Iris pigment epithelial cell (primary cell): Measurements from ENCODE around the gene ABHD15.

Experiments
- DNase-seq: peaks from one replicate; pipeline ENCODE4 v3.0.0-alpha.2; 2011; ENCODE audit warnings: low read depth

Gene ABHD15, protein sequence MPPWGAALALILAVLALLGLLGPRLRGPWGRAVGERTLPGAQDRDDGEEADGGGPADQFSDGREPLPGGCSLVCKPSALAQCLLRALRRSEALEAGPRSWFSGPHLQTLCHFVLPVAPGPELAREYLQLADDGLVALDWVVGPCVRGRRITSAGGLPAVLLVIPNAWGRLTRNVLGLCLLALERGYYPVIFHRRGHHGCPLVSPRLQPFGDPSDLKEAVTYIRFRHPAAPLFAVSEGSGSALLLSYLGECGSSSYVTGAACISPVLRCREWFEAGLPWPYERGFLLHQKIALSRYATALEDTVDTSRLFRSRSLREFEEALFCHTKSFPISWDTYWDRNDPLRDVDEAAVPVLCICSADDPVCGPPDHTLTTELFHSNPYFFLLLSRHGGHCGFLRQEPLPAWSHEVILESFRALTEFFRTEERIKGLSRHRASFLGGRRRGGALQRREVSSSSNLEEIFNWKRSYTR

DNA sequence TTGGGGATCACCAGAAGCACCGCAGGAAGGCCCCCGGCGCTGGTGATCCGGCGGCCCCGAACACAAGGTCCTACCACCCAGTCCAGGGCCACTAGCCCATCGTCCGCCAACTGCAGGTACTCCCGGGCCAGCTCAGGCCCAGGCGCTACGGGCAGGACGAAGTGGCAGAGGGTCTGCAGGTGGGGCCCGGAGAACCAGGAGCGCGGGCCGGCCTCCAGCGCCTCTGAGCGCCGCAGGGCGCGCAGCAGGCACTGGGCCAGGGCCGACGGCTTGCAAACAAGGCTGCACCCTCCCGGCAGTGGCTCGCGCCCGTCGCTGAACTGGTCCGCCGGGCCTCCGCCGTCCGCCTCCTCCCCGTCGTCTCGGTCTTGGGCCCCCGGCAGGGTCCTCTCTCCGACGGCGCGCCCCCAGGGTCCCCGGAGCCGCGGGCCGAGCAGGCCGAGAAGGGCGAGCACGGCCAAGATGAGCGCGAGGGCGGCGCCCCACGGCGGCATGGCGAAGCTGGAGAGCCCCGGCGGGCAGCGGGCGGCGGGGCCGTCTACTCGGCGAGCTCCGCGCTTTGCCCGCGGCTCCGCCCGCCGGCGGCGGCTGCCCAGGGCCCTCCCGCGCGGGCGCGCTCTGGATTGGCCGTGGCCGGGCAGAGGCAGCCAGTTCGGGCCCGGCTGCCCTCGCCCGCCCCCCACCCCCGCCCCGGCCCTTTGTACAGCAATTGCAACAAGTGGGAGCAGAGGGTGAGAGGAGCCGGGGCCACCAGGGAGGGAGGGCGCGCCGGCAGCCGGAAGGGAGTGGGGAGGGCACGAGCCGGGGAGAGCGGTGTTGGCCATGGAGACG, at the start of gene ABHD15:
TSS of gene ABHD15 (minus strand) at position 565 of the 831 bp plus-strand sequence. CDS start at position 494, 71 bp downstream.
- DNase-seq = peak; percentile 71

DNA sequence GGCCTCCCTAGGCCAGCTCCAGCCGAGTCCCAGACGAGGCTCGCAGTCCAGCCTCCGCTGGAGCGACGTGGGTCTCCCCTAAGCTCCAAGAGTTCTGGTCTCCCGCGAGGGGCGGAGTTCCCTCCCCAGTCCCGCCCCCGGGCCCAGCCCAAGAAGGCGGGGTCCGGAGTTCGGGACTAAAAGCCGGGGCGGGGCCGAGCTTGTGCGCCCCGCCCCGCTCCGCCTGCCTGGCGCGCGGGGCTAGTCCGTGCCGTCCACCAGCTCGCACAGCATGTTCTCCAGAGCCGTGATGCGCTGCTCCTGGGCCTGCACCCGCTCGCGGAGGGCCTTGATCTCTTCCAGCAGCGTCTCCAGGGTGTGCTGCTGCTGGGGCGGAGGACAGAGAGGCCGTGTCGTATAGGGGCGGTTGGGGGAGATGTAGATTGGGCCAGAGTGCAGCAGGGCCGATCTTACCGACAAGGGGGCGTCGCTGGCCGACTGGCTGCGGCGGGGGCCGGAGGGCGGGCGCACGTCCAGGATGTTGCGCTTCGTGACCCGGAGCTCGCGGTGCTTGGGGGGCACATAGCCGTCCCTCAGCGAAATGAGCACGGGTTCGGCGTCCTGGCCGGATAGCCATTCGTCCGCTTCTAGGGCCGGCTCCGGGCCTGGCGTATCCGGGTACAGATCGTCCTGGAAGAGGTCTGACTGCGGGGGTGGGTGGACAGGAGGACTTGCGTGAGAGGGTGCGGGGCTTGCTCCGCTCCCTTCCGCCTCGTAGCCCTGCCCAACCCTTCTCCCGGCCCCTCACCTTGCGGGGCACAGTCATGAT, 48.9 kb upstream of the ABHD15 start:
- DNase-seq = peak; percentile 88

DNA sequence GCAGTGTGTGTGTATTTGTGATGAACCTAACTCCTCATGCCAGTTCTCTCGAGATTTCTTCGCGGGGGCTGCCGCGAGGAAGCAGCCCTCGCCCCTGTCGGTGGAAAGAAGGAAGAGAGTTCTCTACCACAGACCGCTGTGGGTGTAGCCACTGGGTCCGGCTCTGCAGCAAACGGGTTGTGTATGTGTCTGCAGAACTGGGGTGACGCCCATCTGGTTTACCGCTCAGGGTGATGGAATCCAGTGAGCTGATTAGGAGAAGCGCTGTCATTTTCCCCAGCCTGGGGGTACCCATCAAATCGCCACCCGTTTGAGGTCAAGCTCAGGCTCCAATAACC, 48.2 kb upstream of the ABHD15 start:
- DNase-seq = peak; percentile 40

DNA sequence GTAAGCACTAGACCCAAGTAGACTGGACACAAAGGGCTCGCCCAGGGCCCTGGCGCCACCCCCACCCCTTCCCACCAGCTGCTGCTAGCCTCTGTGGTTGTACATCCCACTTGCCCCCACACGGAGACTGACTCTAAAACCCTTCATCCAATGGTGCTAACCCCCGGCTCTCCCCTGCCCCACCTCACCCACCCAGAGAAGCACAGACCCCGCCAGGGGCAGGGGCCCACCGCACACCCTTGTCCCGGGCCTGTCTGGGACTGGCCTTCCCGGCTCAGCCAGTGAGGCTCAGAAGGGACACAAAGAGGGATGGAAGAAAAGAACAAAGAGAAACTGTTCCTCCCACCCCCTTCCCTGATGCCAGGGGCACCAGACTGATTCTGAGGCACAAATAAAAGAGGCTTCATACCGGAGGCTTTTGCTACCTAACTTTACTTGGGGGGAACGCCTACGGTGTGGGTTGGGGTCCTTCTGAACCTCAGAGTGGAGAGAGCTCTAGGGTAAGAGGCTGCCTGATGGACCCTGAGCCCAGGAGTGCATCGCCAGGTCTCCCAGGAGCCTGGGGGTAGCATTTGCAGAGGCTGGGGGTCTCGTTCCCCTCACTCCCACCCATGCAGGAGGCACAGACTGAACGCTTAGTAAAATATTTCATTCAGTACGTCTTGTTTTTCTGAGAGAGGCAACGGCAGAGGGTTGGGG, 47.7 kb upstream of the ABHD15 start:
- DNase-seq = no peak

DNA sequence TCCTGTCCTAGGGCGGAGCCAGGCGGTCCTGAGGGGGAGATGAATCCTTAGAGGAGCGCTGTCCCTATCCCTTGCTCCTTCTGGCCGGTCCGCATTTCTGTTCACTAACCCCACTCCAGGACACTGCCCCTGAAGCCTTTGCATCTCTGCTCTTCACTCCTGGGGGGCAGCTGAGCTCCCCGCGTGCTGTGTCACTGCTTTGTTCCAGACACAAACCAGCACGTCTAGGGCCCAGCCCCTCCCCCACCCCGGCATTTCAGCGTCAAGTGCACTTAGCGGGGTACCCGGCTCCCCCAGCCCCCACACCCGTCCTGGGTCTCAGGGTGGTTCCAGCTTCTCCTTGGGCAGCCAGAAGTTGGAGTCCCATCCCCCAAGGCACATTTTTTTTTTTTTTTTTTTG, 47.0 kb upstream of the ABHD15 start:
- DNase-seq = no peak

DNA sequence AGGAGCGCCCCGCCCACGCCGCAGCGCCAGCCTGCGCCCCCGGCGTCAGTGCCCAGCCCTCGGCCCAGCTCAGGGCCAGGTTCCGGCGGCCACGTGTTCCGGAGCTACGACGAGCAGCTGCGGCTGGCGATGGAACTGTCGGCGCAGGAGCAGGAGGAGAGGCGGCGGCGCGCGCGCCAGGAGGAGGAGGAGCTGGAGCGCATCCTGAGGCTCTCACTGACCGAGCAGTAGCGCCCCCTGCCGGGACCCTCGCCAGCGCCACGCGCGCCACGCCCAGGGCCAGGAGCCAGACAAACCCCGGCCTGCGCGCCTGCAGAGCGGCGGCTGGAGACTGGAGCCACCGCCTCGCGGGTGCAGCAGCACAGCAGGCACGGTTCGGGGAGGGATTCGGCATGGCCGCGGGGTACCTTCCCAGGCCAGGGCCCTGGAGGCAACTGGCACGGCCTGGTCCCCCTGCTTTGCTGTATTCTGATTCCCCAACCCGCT, 46.6 kb upstream of the ABHD15 start:
- DNase-seq = peak; percentile 89

DNA sequence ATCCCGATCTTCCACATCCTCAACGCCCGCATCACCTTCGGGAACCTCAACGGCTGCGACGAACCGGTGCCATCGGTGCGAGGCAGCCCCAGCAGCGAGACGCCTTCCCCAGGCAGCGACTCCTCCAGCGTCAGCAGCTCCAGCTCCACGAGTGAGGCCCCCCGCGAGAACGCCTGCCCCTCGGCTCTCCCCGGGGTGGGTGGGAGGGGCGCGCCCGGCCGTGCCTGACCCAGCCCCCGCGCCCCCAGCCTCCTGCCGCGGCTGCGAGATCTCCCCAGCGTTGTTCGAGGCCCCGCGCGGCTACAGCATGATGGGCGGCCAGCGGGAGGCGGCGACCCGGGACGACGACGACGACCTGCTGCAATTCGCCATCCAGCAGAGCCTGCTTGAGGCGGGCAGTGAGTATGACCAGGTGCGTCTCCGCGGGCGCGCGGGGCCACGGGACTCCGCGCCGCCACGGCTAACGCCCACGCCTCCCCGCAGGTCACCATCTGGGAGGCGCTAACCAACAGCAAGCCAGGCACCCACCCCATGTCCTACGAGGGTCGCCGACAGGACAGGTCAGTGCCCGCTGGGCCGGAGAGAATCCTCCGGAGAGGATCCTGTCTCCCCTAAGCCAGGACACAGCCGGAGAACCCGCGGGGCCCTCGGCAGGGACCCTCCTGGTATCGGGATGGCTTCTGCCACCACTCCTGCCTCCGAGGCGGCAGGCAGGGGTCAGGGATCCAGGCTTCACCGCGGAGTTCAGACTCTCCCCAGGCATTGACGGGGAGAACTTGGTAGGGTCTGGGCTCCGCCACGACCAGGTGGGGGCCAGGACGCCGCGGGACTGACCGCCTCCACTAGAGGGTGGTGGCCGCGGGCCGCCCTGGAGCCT, 45.8 kb upstream of the ABHD15 start:
- no peak for DNase-seq

DNA sequence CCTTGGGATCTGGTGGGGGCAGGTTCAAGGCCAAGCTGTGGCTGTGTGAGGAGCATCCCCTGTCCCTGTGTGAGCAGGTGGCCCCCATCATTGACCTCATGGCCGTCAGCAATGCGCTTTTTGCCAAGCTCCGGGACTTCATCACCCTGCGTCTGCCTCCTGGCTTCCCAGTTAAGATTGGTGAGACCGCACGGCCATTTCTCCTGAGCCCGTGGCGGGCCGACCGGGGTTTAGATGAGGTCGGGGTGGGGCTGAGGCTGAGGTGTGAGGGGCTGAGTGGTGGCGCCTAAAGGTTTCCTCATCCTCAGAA, 45.2 kb upstream of the ABHD15 start:
- no peak for DNase-seq

DNA sequence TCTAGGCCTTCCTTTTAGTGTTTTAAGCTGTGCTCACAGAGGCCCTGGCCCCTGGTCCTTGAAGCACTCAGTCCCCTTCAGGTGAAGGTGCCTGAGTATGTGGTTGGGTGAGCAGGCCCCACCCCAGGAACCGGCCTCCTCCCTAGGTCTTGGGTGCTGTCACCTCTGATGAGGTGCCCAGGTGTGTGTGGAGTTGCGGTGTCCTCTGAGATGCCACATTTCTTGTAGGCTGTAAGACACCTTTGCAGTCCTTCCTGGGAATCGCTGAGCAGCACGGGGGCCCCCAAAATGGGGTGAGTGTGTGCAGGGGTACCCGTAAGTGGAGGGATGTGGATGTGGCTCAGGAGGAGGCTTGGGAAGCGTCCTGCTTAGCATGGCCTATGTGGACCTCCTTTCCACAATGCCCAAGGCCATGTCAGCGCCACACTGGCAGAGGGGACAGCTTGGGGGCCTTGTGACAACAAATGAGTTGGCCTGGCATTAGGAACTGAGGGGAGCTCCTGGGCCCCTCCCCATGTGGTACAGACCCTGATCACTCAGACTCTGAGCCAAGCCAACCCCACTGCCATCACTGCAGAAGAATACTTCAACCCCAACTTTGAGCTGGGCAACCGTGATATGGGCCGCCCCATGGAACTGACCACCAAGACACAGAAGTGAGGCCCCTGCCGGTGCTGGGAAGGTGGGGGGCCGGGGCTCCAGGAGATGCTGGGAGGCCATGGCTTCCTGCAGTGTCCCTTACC, 44.7 kb upstream of the ABHD15 start:
- DNase-seq = no peak

DNA sequence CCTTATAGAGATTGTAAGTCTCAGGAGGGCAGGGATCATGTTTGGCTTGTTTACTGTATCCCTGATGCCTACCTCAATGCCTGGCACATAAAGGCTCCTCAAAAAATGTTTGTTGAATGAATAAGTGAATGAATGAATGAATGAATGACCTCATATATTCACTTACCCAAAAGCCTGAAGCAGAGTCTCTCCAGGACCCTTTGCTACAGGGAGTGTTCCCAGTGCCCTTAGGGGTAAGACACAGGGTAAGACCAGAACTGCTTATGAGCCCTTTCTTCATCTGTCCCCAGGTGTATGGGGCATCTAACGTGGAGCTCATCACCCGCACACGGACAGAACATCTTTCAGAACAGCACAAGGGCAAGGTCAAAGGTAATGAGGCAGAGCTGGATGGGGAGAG, 43.6 kb upstream of the ABHD15 start:
- DNase-seq = no peak

DNA sequence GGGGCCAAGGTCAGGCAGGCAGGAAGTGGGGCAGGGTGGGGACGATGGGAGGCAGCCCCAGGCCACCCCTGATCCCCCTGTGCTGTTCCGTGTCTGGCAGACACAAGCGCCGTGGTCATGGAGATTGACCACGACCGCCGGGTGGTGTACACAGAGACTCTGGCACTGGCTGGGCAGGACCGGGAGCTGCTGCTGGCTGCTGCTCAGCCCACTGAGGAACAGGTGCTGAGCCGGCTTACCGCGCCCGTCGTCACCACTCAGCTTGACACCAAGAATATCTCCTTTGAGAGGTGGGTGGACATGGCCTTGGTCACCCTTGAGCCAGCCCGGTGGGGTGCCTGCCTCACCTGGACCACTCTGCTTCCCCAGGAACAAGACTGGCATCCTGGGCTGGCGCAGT, 42.1 kb upstream of the ABHD15 start:
- DNase-seq = no peak

DNA sequence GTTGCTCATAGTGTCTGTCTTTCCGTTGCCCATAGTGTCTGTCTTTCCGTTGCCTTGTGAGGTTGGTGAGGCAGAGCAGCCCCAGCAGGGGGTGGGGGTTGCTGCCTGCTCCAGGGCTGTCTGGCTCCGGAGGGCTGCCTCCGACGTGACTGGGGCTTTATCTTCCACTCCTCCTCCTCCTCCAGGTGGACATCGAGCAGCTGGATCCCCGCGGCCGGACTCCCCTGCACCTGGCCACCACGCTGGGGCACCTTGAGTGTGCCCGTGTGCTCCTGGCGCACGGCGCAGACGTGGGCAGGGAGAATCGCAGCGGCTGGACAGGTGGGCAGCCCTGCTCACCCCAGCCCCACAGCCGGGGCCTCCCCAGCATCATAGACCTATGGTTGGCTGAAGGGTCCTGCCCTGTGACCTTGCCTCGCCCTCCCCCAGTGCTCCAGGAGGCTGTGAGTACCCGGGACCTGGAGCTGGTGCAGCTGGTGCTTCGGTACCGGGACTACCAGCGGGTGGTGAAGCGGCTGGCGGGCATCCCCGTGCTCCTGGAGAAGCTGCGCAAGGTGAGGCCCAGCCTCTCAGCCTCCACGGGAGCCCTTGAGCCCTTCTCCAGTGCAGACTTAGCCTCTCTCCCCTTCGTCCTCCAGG, 40.8 kb upstream of the ABHD15 start:
- DNase-seq = no peak

DNA sequence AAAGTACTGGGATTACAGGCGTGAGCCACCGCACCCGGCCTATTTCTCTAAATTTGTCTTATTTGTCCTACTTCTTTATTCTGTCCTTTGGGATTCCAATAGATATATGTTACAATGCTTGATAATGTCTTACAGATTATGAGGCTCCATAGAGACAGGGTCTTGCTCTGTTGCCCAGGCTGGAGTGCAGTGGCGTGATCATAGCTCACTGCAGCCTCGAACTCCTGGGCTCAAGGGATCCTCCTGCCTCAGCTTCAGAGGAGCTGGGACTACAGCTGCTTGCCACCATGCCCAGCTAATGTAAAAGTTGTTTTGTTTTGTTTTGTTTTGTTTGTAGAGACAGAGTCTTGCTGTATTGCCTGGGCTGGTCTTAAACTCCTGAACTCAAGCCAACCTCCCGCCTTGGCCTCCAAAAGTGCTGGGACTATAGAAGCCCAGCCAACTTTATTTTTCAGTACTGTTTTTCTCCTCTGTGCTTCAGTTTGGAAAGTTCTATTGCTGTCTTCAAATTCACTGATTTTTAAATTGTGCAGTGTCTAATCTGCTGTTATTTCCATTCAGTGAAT, 36.4 kb upstream of the ABHD15 start:
- DNase-seq = no peak

DNA sequence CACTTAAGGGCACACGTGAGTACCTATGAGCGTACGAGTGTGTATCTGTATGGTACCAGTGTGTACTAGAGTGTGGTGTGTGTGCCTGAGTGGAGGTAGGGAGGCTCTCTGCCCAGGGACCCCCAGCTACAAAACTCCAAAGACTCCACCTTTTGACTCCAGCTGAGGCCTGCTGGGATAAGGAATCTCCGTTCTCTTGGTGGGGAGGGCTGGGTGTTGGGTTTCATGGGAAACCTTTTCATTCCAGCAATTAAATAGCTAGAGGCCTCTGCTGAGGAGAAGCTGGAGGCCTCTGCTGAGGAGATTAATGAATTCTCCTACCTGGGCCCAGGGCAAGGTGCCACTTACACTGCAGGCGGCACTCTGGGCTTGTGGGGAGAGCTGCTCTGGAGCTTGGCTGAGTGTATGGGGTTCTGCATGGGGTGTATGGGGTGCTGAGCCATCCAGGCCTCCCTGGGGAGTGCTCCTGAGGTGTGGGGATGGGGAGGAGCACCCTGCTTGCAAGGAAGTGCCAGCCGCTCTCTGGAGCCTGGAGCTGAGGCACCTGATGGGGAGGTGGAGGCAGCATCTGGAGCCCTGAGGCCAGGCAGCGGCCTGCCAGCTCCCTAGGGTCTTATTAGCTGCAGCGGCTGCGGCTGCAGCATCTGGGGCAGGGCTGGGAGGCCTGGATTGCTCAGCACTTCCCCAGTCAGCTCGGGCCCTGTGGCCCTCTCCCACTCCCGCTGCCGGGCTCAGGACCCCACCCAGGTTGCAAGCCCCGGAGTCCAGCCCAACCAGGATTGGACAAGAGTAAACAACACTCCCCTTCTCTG, 30.7 kb upstream of the ABHD15 start:
- no peak for DNase-seq

DNA sequence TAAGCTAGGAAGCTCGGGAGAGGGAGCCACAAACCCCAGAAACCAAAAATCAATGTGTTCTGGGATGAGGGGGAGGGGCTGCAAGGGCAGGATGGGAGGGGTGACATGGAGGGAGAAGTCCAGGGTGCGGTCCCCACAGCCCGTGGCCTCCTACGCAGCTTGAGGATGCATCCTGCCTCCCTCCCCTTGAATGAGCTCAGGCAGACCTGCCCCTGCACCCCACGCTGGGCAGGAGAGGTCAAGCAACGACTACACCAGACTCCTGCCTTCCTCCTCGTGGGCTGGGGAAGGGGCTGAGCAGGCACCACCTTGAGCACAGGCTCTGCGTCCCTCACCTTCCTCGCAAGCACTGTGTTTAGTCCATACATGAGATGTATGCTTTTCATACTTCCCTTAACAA, 30.0 kb upstream of the ABHD15 start:
- no peak for DNase-seq

DNA sequence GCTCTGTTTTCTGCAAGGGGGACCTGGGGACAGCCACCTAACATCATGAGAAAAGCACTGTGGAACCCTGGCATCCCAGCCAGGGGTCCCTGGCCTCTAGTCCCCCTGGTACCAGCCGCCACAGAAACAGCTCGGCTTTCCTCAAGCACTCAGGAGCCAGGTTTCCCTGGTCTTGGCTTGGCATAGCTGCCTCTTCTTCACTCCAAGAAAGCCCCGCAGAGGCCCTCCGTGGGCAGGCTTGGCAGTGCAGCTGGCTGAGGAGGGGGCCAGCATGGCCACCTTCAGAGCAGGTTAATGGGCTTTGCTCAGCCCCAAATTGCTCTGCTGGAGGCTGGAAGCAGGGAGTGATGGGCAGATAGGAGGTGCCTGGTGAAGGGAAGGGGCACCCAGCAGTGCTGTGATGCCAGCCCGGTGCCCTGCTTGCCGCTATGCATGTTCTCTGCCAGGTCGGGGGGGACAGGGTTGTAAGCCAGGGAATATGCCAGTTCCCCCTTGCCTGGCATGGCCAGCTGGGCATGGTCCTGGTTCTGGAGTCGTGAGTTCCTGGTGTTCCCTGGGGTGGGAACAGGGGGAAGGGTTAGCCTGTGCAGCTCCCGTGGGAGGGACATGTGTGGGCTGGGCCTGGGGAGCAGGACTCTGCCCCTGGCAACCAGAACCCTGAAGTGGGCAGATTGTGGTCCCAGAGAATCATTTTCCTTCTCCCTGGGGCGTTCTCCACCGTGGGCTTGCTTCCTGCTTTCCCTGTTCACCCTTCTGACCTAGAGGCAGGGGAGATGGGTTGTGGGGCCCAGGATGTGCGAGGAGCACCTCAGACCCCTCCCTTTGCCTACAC, 29.3 kb upstream of the ABHD15 start:
- no peak for DNase-seq
